HS-5 (cell line): Measurements from ENCODE around the gene PIM3.
A peak's percentile ranks its signal among the peaks of the same experiment; 100 is the strongest.

Experiments used
- DNase-seq: peaks from one replicate; pipeline ENCODE4 v3.0.0-alpha.2; 2012; ENCODE audit warnings: low read depth

PIM3 gene

GRCh38 chr22:49960159-49961004 is at the start of gene PIM3:
Gene PIM3, plus strand, starts transcription at chr22:49960772. Its CDS starts 176 bp downstream, at chr22:49960948.
- DNase-seq, result peak; percentile 82

GRCh38 chr22:49911881-49912625 is 48.5 kb upstream of the PIM3 start:
- DNase-seq, result no peak

- no peak for DNase-seq
These were observed 47.5 kb upstream of the PIM3 start for GRCh38 chr22:49913026-49913425.

- DNase-seq, result no peak
These were observed 47.1 kb upstream of the PIM3 start for GRCh38 chr22:49913446-49913845.

- DNase-seq, result no peak
These were observed 46.3 kb upstream of the PIM3 start for GRCh38 chr22:49914256-49914655.

GRCh38 chr22:49915610-49916009 is 45.0 kb upstream of the PIM3 start:
- no peak for DNase-seq

GRCh38 chr22:49916831-49917230 is 43.7 kb upstream of the PIM3 start:
- DNase-seq, result no peak

GRCh38 chr22:49917974-49918910 is 42.3 kb upstream of the PIM3 start, which contains the start of the genes ALG12 and CRELD2:
Gene ALG12, minus strand, starts transcription at chr22:49918438. Its CDS starts 4,673 bp downstream, at chr22:49913765.
Gene CRELD2, plus strand, starts transcription at chr22:49918634. Its CDS starts 136 bp downstream, at chr22:49918770.
- DNase-seq, result peak; percentile 78

GRCh38 chr22:49918911-49919881 is 41.4 kb upstream of the PIM3 start:
- DNase-seq, result no peak

GRCh38 chr22:49920859-49921258 is 39.7 kb upstream of the PIM3 start:
- DNase-seq, result no peak

- no peak for DNase-seq
These were observed 38.9 kb upstream of the PIM3 start for GRCh38 chr22:49921508-49922278.

GRCh38 chr22:49922484-49922883 is 38.1 kb upstream of the PIM3 start:
- DNase-seq, result no peak

GRCh38 chr22:49922926-49923325 is 37.6 kb upstream of the PIM3 start:
- DNase-seq, result no peak

GRCh38 chr22:49923445-49923844 is 37.1 kb upstream of the PIM3 start:
- no peak for DNase-seq

- DNase-seq, result no peak
These were observed 36.3 kb upstream of the PIM3 start for GRCh38 chr22:49924113-49924833.

GRCh38 chr22:49925525-49926128 is 34.9 kb upstream of the PIM3 start:
- no peak for DNase-seq

- no peak for DNase-seq
These were observed 33.7 kb upstream of the PIM3 start for GRCh38 chr22:49926916-49927315.

GRCh38 chr22:49927483-49928184 is 32.9 kb upstream of the PIM3 start:
- DNase-seq, result no peak
